CD14-positive monocyte (primary cell): Measurements from ENCODE around the gene PLEKHG2. TPM values are rescaled to one million over a fixed set of nuclear protein-coding genes. Genes with fewer than 3 reads are reported as not detected.

Experiments used
- DNase-seq, 3 donors: peaks; one replicate each; pipeline ENCODE4 v3.0.0-alpha.2; 2011 to 2022
- H2AFZ ChIP-seq: 2 replicates; pipeline ENCODE4 v1.6.0; 2012; ENCODE audit warnings: mild to moderate bottlenecking, low read depth, low read length, inconsistent platforms; ENCODE audit not compliant: insufficient read depth, poor library complexity, severe bottlenecking
- H3K27ac ChIP-seq, 2 donors: 1 replicate in 1 of 2; 2 replicates in 1 of 2; pipeline ENCODE4 v1.5.1; 2012 to 2013; ENCODE audit warnings: low read length in 2 of 2, control low read depth in 1 of 2, inconsistent platforms in 1 of 2, low read depth in 1 of 2, mild to moderate bottlenecking in 1 of 2
- H3K27me3 ChIP-seq, 2 donors: one replicate each; pipeline versions ENCODE4 v1.6.0 to v1.6.1; 2011 to 2013; ENCODE audit warnings: low read length in 2 of 2; ENCODE audit not compliant: control insufficient read depth in 2 of 2, insufficient read depth in 2 of 2
- H3K36me3 ChIP-seq, 2 donors: replicated peaks in 1 of 2; 1 replicate in 1 of 2; 2 replicates in 1 of 2; pipeline versions ENCODE4 v1.5.1 to v1.6.1; 2012 to 2013; ENCODE audit warnings: low read length in 2 of 2, control low read depth in 1 of 2, inconsistent platforms in 1 of 2, mild to moderate bottlenecking in 1 of 2; ENCODE audit not compliant: insufficient read depth in 2 of 2, control insufficient read depth in 1 of 2
- H3K4me1 ChIP-seq, 2 donors: 1 replicate in 1 of 2; 2 replicates in 1 of 2; pipeline versions ENCODE4 v1.5.1 to v1.6.1; 2012 to 2013; ENCODE audit warnings: low read length in 2 of 2, control low read depth in 1 of 2, inconsistent platforms in 1 of 2, mild to moderate bottlenecking in 1 of 2, moderate library complexity in 1 of 2; ENCODE audit not compliant: insufficient read depth in 2 of 2, control insufficient read depth in 1 of 2
- H3K4me2 ChIP-seq: replicated peaks from 2 replicates; pipeline ENCODE3; 2012; ENCODE audit warnings: low read length, moderate library complexity, mild to moderate bottlenecking; ENCODE audit not compliant: poor library complexity, severe bottlenecking; ENCODE audit errors: extremely low read depth
- H3K4me3 ChIP-seq, 3 experiments: fragments of 200-600 bp in 1 of 3; sonication (generic) in 1 of 3; replicated peaks in 1 of 3; 1 replicate in 2 of 3; 2 replicates in 1 of 3; pipeline ENCODE4 v1.5.1; 2011 to 2013; ENCODE audit warnings: low read length in 3 of 3, mild to moderate bottlenecking in 3 of 3, control low read depth in 2 of 3, low read depth in 2 of 3, inconsistent platforms in 1 of 3, moderate library complexity in 1 of 3
- H3K79me2 ChIP-seq: 2 replicates; pipeline ENCODE4 v1.6.0; 2012; ENCODE audit warnings: mild to moderate bottlenecking, control low read depth, inconsistent platforms, low read length, moderate library complexity; ENCODE audit not compliant: insufficient read depth
- H3K9ac ChIP-seq: 2 replicates; pipeline ENCODE4 v1.6.0; 2017; ENCODE audit warnings: low read length, mild to moderate bottlenecking; ENCODE audit not compliant: insufficient read depth, poor library complexity, severe bottlenecking
- H3K9me3 ChIP-seq, 2 donors: replicated peaks in 1 of 2; 1 replicate in 1 of 2; 2 replicates in 1 of 2; pipeline versions ENCODE4 v1.5.1 to v1.6.1; 2012 to 2013; ENCODE audit warnings: low read length in 2 of 2, control low read depth in 1 of 2; ENCODE audit not compliant: control insufficient read depth in 1 of 2, insufficient read depth in 1 of 2
- H4K20me1 ChIP-seq: 2 replicates; pipeline ENCODE4 v1.6.0; 2012; ENCODE audit warnings: mild to moderate bottlenecking, low read length, control low read depth, moderate library complexity; ENCODE audit not compliant: insufficient read depth
- H3K27ac Mint-ChIP-seq, 7 donors: one replicate each; pipeline ENCODE4 v1.8.0; 2020; ENCODE audit warnings: mild to moderate bottlenecking in 7 of 7, mixed read lengths in 7 of 7, moderate library complexity in 6 of 7, inconsistent platforms in 2 of 7
- H3K27me3 Mint-ChIP-seq, 3 donors: one replicate each; pipeline ENCODE4 v1.8.0; 2021 to 2022; ENCODE audit warnings: low read depth in 3 of 3, mild to moderate bottlenecking in 3 of 3, mixed read lengths in 3 of 3, moderate library complexity in 3 of 3, inconsistent platforms in 1 of 3
- H3K36me3 Mint-ChIP-seq, 2 donors: one replicate each; pipeline ENCODE4 v1.8.0; 2020; ENCODE audit warnings: mixed read lengths in 2 of 2, inconsistent platforms in 1 of 2, mild to moderate bottlenecking in 1 of 2
- H3K4me1 Mint-ChIP-seq: one replicate; pipeline ENCODE4 v1.8.0; 2020; ENCODE audit warnings: mild to moderate bottlenecking, mixed read lengths
- H3K4me3 Mint-ChIP-seq, 2 donors: one replicate each; pipeline ENCODE4 v1.8.0; 2020; ENCODE audit warnings: mild to moderate bottlenecking in 2 of 2, mixed read lengths in 2 of 2, moderate library complexity in 1 of 2
- H3K9me3 Mint-ChIP-seq, 7 donors: one replicate each; pipeline ENCODE4 v1.8.0; 2020 to 2022; ENCODE audit warnings: mixed read lengths in 7 of 7, mild to moderate bottlenecking in 6 of 7, moderate library complexity in 6 of 7, inconsistent platforms in 2 of 7
- WGBS: methylation state at CpG from one replicate; pipeline ENCODE4 v1.1.5; 2013; ENCODE audit warnings: missing lambda C conversion rate; ENCODE audit not compliant: insufficient coverage; 5-methylcytosine and 5-hydroxymethylcytosine counted together
- intact Hi-C, 2 donors: fragments of 100-400 bp; cut with micrococcal nuclease; formaldehyde crosslinking; loops; one replicate each; pipeline versions ENCODE4 v1.15.0 to v1.15.1; 2023
- polyA plus RNA-seq, 3 donors: library from polyadenylated mRNA; depleted of rRNA in 1 of 3; unstranded in 2 of 3; stranded (reverse) in 1 of 3; fragments of 300-500 nt in 2 of 3; fragments of >200 nt in 1 of 3; fragmentation: Illumina TruSeq in 2 of 3; gene quantifications; 1 replicate in 2 of 3; 2 replicates in 1 of 3; pipeline ENCODE4 v1.2.3, GENCODE V29; 2012 to 2021
- TF ChIP-seq, protein P1 (sequence below): fragments of 200-600 bp; IDR thresholded peaks from one replicate; pipeline ENCODE4 v1.8.0; 2022; ENCODE audit warnings: antibody characterized with exemption, mild to moderate bottlenecking

PLEKHG2 gene
- polyA plus RNA-seq, 3 donors: 0.73 to 202 (median 1.2) TPM

DNA sequence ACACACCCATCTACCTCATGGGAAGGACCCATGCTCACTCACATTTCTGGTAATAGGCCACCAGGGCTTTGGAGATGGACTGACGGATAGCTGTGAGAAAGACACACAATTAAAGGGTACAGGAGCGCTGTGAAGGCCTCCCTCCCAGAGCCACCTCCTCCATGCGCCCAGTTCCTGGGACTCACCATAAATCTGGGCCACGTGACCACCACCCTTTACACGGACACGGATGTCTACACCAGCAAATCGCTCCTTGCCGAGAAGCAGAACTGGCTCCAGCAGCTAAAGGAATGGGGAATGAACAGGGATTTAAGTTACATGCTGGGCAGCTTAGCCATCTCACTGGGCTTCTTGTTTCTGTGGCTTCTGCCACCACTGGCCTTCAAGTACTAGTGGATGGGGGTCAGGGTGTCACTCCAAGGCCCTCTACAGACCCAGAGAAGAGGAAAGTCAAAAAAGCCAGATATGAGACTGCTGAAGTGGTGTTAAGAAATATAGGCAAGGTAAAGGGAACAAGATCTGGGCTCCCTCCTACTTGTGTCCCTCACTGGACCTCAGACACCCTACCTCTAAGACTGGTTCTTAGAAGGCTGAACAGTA lies 21.1 kb downstream of the PLEKHG2 start:
- peaks cover 28 to 30% of the 10 kb centered on the region in 2 donors for H3K36me3 Mint-ChIP-seq
- Histone ChIP-seq H3K4me1 (peaks cover 39 to 47% of the 10 kb centered on the region in 2 donors), H3K36me3 (peaks cover 24 to 30% of the 10 kb centered on the region in 2 donors), H2AFZ (no peak overlapping the region), H3K9ac (no peak overlapping the region), H3K27ac (peak overlapping the region in 1 of 2 donors; percentile 89), H4K20me1 (peaks cover 19% of the 10 kb centered on the region), H3K4me2 (peak overlapping the region; percentile 3), H3K4me3 (peak overlapping the region in 1 of 3 experiments; percentile 95), H3K9me3 (no peaks in the 10 kb centered on the region), H3K27me3 (peaks cover 0 to 6% of the 10 kb centered on the region in 2 donors), H3K79me2 (peaks cover 32% of the 10 kb centered on the region)
- TF ChIP-seq, protein P1, sequence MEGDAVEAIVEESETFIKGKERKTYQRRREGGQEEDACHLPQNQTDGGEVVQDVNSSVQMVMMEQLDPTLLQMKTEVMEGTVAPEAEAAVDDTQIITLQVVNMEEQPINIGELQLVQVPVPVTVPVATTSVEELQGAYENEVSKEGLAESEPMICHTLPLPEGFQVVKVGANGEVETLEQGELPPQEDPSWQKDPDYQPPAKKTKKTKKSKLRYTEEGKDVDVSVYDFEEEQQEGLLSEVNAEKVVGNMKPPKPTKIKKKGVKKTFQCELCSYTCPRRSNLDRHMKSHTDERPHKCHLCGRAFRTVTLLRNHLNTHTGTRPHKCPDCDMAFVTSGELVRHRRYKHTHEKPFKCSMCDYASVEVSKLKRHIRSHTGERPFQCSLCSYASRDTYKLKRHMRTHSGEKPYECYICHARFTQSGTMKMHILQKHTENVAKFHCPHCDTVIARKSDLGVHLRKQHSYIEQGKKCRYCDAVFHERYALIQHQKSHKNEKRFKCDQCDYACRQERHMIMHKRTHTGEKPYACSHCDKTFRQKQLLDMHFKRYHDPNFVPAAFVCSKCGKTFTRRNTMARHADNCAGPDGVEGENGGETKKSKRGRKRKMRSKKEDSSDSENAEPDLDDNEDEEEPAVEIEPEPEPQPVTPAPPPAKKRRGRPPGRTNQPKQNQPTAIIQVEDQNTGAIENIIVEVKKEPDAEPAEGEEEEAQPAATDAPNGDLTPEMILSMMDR: no peak
- H3K27ac Mint-ChIP-seq: peak overlapping the region; percentile 73 to 99 (median 86)
- no peak overlapping the region for H3K4me3 Mint-ChIP-seq
- H3K4me1 Mint-ChIP-seq: peaks cover 41% of the 10 kb centered on the region
- H3K27me3 Mint-ChIP-seq: peaks cover 8 to 15% (median 9%) of the 10 kb centered on the region in 3 donors
- WGBS: no CpG with 5 or more reads among the region's 8 CpGs
- peaks cover 0 to 3% (median 0%) of the 10 kb centered on the region in 7 donors for H3K9me3 Mint-ChIP-seq
- DNase-seq: no peak
- intact Hi-C loops: no loop called here

DNA sequence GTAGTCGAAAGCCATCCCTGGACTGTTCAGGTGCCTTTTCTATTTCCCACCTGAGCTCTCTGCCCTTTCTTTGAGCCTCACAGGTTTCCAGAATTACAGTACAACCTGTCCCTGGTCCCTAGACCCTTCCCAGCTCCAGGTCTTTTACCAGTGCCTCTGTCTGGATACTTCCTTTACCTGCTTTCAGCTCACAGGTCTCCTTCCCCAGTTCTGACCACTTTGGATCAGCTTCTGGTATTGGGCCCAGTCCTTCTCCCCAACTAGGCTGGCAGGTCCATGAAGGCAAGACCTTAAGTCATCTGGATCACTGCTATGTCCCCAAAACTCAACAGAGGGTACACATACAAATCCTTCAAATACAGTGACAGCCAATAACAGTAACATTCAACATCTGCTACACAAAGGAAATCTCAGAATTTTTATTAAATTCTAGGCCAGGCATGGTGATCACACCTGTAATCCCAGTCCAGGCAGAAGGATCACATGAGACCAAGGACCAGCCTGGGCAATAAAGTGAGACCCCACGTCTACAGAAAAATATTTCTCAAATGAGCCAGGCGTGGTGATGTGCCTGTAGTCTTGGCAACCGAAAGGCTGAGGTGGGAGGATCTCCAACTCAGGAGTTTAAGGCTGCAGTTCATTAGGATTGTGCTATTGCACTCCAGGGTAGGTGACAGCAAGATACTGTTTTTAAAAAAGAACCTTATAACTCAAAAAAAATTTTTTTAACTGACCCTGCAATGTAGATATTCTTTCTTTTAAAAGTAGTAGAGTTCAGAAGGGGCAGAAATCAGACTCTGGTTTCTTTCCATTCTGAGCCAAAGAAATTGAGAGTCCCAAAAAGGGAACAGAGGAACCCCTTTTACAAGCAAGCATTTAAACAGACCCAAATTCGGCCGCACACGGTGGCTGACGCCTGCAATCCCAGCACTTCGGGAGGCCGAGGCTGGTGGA lies 21.9 kb downstream of the PLEKHG2 start:
- WGBS: 48% methylated on average over 9 of the region's 10 CpGs
- Histone ChIP-seq H3K4me2 (peak overlapping the region; percentile 93), H3K27me3 (peaks cover 0 to 2% of the 10 kb centered on the region in 2 donors), H3K4me1 (peaks cover 39 to 47% of the 10 kb centered on the region in 2 donors), H3K9me3 (no peaks in the 10 kb centered on the region), H4K20me1 (peaks cover 19% of the 10 kb centered on the region), H3K9ac (peak overlapping the region; percentile 89), H2AFZ (no peak overlapping the region), H3K36me3 (peaks cover 24 to 30% of the 10 kb centered on the region in 2 donors), H3K79me2 (peaks cover 32% of the 10 kb centered on the region), H3K27ac (peak overlapping the region; percentile 82 to 89), H3K4me3 (peak overlapping the region; percentile 54 to 96 (median 95))
- intact Hi-C loops: loop anchor here (5.0 kb wide), 2 partner anchors 92 to 98 kb away; partner anchors contain the start of genes EID2B (in 1 of the 2) and SAMD4B (in 1 of the 2)
- Mint-ChIP-seq H3K27me3 (peaks cover 6 to 10% (median 9%) of the 10 kb centered on the region in 3 donors), H3K4me3 (peak overlapping the region; percentile 55 to 99), H3K9me3 (peaks cover 0 to 3% (median 0%) of the 10 kb centered on the region in 7 donors), H3K27ac (peak overlapping the region; percentile 68 to 99 (median 97)), H3K4me1 (peaks cover 41% of the 10 kb centered on the region), H3K36me3 (peaks cover 28 to 30% of the 10 kb centered on the region in 2 donors)
- no peak for DNase-seq
- TF ChIP-seq, protein P1: no peak
